H9 (cell line): ENCODE measurements around the gene SYNPO2. TPM values are rescaled to one million over a fixed set of nuclear protein-coding genes. Genes with fewer than 3 reads are reported as not detected.

Experiments
- DNase-seq: peaks from one replicate; pipeline ENCODE4 v3.0.0-alpha.2; 2017
- H2AFZ ChIP-seq: one replicate; pipeline ENCODE4 v1.6.1; 2013; ENCODE audit warnings: mild to moderate bottlenecking, low read length, control low read depth, moderate library complexity
- H2AK5ac ChIP-seq: 2 replicates; pipeline ENCODE4 v1.6.1; 2013; ENCODE audit warnings: low read length, control low read depth, mixed read lengths; ENCODE audit not compliant: insufficient read length
- H2BK120ac ChIP-seq: one replicate; pipeline ENCODE4 v1.6.1; 2013; ENCODE audit warnings: low read depth, mild to moderate bottlenecking, low read length, control low read depth, inconsistent platforms; ENCODE audit not compliant: poor library complexity, severe bottlenecking
- H2BK12ac ChIP-seq: 2 replicates; pipeline ENCODE4 v1.6.1; 2013; ENCODE audit warnings: low read length, control low read depth, mixed read lengths, low read depth; ENCODE audit not compliant: insufficient read length
- H2BK15ac ChIP-seq: 2 replicates; pipeline ENCODE4 v1.6.1; 2013; ENCODE audit warnings: low read depth, low read length, control low read depth
- H2BK20ac ChIP-seq: one replicate; pipeline ENCODE4 v1.6.1; 2013; ENCODE audit warnings: low read depth, mild to moderate bottlenecking, low read length, control low read depth, inconsistent platforms; ENCODE audit not compliant: poor library complexity, severe bottlenecking
- H2BK5ac ChIP-seq: 2 replicates; pipeline ENCODE4 v1.6.1; 2013; ENCODE audit warnings: low read length, control low read depth, mixed read lengths; ENCODE audit not compliant: insufficient read length
- H3K14ac ChIP-seq: 2 replicates; pipeline ENCODE4 v1.6.1; 2013; ENCODE audit warnings: low read length, control low read depth; ENCODE audit not compliant: insufficient read depth
- H3K18ac ChIP-seq: 2 replicates; pipeline ENCODE4 v1.6.1; 2013; ENCODE audit warnings: low read depth, mild to moderate bottlenecking, mixed read lengths, low read length, control low read depth; ENCODE audit not compliant: insufficient read length
- H3K23ac ChIP-seq: 2 replicates; pipeline ENCODE4 v1.6.1; 2013; ENCODE audit warnings: low read length, control low read depth, mixed read lengths, low read depth; ENCODE audit not compliant: insufficient read length
- H3K23me2 ChIP-seq: 2 replicates; pipeline ENCODE4 v1.6.1; 2013; ENCODE audit warnings: low read depth, mild to moderate bottlenecking, mixed read lengths, low read length, control low read depth; ENCODE audit not compliant: insufficient read length, poor library complexity, severe bottlenecking
- H3K27ac ChIP-seq: 2 replicates; pipeline ENCODE4 v1.5.1; 2013; ENCODE audit warnings: low read length, control low read depth, mixed read lengths, low read depth; ENCODE audit not compliant: insufficient read length
- H3K27me3 ChIP-seq: 2 replicates; pipeline ENCODE4 v1.6.1; 2013; ENCODE audit warnings: low read length, control low read depth, inconsistent platforms; ENCODE audit not compliant: insufficient read depth
- H3K4ac ChIP-seq: 2 replicates; pipeline ENCODE4 v1.6.1; 2013; ENCODE audit warnings: low read depth, mild to moderate bottlenecking, control low read depth, inconsistent platforms, low read length, moderate library complexity
- H3K4me1 ChIP-seq: 2 replicates; pipeline ENCODE4 v1.6.1; 2013; ENCODE audit warnings: low read length, control low read depth, inconsistent platforms; ENCODE audit not compliant: insufficient read depth
- H3K4me2 ChIP-seq: 2 replicates; pipeline ENCODE4 v1.6.1; 2013; ENCODE audit warnings: low read length, control low read depth, mixed read lengths; ENCODE audit not compliant: insufficient read length, insufficient read depth
- H3K56ac ChIP-seq: 2 replicates; pipeline ENCODE4 v1.6.1; 2013; ENCODE audit warnings: low read depth, mild to moderate bottlenecking, mixed read lengths, low read length, control low read depth; ENCODE audit not compliant: insufficient read length
- H3K79me1 ChIP-seq: 2 replicates; pipeline ENCODE4 v1.6.1; 2013; ENCODE audit warnings: low read depth, mild to moderate bottlenecking, moderate library complexity, low read length, control low read depth, inconsistent platforms; ENCODE audit not compliant: insufficient read depth, poor library complexity, severe bottlenecking
- H3K79me2 ChIP-seq: 2 replicates; pipeline ENCODE4 v1.6.1; 2013; ENCODE audit warnings: low read length, control low read depth, inconsistent platforms; ENCODE audit not compliant: insufficient read depth
- H3K9ac ChIP-seq: 2 replicates; pipeline ENCODE4 v1.6.1; 2013; ENCODE audit warnings: low read length, control low read depth, mixed read lengths; ENCODE audit not compliant: insufficient read length; ENCODE audit errors: extremely low read depth
- H3K9me3 ChIP-seq: one replicate; pipeline ENCODE4 v1.6.1; 2013; ENCODE audit warnings: low read depth, low read length, inconsistent platforms; ENCODE audit not compliant: control insufficient read depth
- H3T11ph ChIP-seq: one replicate; pipeline ENCODE4 v1.6.1; 2013; ENCODE audit warnings: mild to moderate bottlenecking, low read length, control low read depth, inconsistent platforms
- H4K20me1 ChIP-seq: one replicate; pipeline ENCODE4 v1.6.1; 2013; ENCODE audit not compliant: control insufficient read depth, insufficient read length, insufficient read depth
- H4K5ac ChIP-seq: 2 replicates; pipeline ENCODE4 v1.6.1; 2013; ENCODE audit warnings: low read depth, mild to moderate bottlenecking, mixed read lengths, low read length, control low read depth; ENCODE audit not compliant: insufficient read length
- H4K8ac ChIP-seq: replicated peaks from 2 replicates; pipeline ENCODE4 v1.6.1; 2013; ENCODE audit warnings: low read length, control low read depth, mixed read lengths, low read depth; ENCODE audit not compliant: insufficient read length
- H4K91ac ChIP-seq: 2 replicates; pipeline ENCODE4 v1.6.1; 2013; ENCODE audit warnings: low read depth, mild to moderate bottlenecking, moderate library complexity, mixed read lengths, low read length, control low read depth; ENCODE audit not compliant: insufficient read length
- H3K27ac Mint-ChIP-seq, 3 experiments: 2 replicates in 2 of 3; 3 replicates in 1 of 3; pipeline ENCODE4 v1.8.0; 2020 to 2021; ENCODE audit warnings: mixed read lengths in 3 of 3, mild to moderate bottlenecking in 1 of 3, moderate library complexity in 1 of 3
- H3K27me3 Mint-ChIP-seq: 2 replicates; pipeline ENCODE4 v1.8.0; 2021; ENCODE audit warnings: low read depth, mild to moderate bottlenecking, moderate library complexity, mixed read lengths
- H3K36me3 Mint-ChIP-seq, 3 experiments: 2 replicates in 2 of 3; 3 replicates in 1 of 3; pipeline ENCODE4 v1.8.0; 2020 to 2021; ENCODE audit warnings: low read depth in 3 of 3, mixed read lengths in 3 of 3; ENCODE audit not compliant: insufficient read depth in 1 of 3
- H3K4me1 Mint-ChIP-seq, 2 experiments: 2 replicates each; pipeline ENCODE4 v1.8.0; 2020; ENCODE audit warnings: mixed read lengths in 2 of 2
- H3K4me3 Mint-ChIP-seq, 2 experiments: 2 replicates in 1 of 2; 3 replicates in 1 of 2; pipeline ENCODE4 v1.8.0; 2020 to 2021; ENCODE audit warnings: mild to moderate bottlenecking in 2 of 2, mixed read lengths in 2 of 2, moderate library complexity in 1 of 2
- H3K9me3 Mint-ChIP-seq, 2 experiments: 2 replicates in 1 of 2; 3 replicates in 1 of 2; pipeline ENCODE4 v1.8.0; 2020; ENCODE audit warnings: mild to moderate bottlenecking in 2 of 2, mixed read lengths in 2 of 2, moderate library complexity in 1 of 2
- CTCF ChIP-seq: fragments of 200-600 bp; sonication (generic); conservative IDR thresholded peaks from 3 replicates; pipeline ENCODE4 v1.8.0; 2021; ENCODE audit warnings: antibody characterized with exemption, mild to moderate bottlenecking
- WGBS: extraction: QIAGEN DNeasy Blood & Tissue Kit; methylation state at CpG from one replicate; pipeline ENCODE4 v1.1.7; 2013; ENCODE audit warnings: missing lambda C conversion rate, low lambda C conversion rate, mixed read lengths; ENCODE audit not compliant: insufficient read length; ENCODE audit errors: extremely low coverage; 5-methylcytosine and 5-hydroxymethylcytosine counted together
- total RNA-seq: library from RNA; stranded (reverse); gene quantifications from 2 replicates; pipeline ENCODE4 v1.2.1, GENCODE V29; 2021

Gene SYNPO2
- total RNA-seq, 1 experiment from 2014 or later, result 1.1 TPM

- H3K4me1 Mint-ChIP-seq, result peaks cover 18 to 22% of the 10 kb centered on the region in 2 experiments
- Histone ChIP-seq H3K14ac (no peak overlapping the region), H4K8ac (no peak overlapping the region), H3K4me2 (no peak overlapping the region), H3K9ac (no peak overlapping the region), H3T11ph (no peak overlapping the region), H4K91ac (no peak overlapping the region), H4K20me1 (no peaks in the 10 kb centered on the region), H2BK5ac (no peak overlapping the region), H2BK12ac (no peak overlapping the region), H3K23me2 (no peaks in the 10 kb centered on the region), H3K79me1 (no peaks in the 10 kb centered on the region), H3K4ac (no peak overlapping the region), H3K56ac (no peak overlapping the region), H3K79me2 (no peaks in the 10 kb centered on the region), H3K9me3 (no peaks in the 10 kb centered on the region), H2BK15ac (no peak overlapping the region), H2BK120ac (no peak overlapping the region), H4K5ac (no peak overlapping the region), H3K23ac (no peak overlapping the region), H2AK5ac (no peak overlapping the region), H3K27ac (no peak overlapping the region), H2AFZ (no peak overlapping the region), H3K27me3 (no peaks in the 10 kb centered on the region), H2BK20ac (no peak overlapping the region), H3K4me1 (no peaks in the 10 kb centered on the region; the same call in 1 of the 2 replicates), H3K18ac (no peak overlapping the region)
- H3K4me3 Mint-ChIP-seq, result no peak overlapping the region
- H3K36me3 Mint-ChIP-seq, result no peaks in the 10 kb centered on the region
- H3K27me3 Mint-ChIP-seq, result no peaks in the 10 kb centered on the region
- WGBS, result no CpG with 5 or more reads among the region's 2 CpGs
- no peaks in the 10 kb centered on the region for H3K9me3 Mint-ChIP-seq
- TF ChIP-seq CTCF, result no peak
- no peak for DNase-seq
- peak overlapping the region in 2 of 3 experiments; percentile 30 to 58; a peak in 2 of 7 replicates for H3K27ac Mint-ChIP-seq
These were observed 214.6 kb downstream of the SYNPO2 start for GRCh38 chr4:119103263-119103662.
